ENCODE results near the gene CRMP1.

GRCh38 chr4:5891563-5892322 lies 1.1 kb downstream of the CRMP1 start:
- no peak for TF ChIP-seq CTCF (optimal IDR thresholded peaks at IDR 0.05 in 1 of 3, IDR thresholded peaks at IDR 0.05 in 1 of 3, conservative IDR thresholded peaks at IDR 0.05 in 1 of 3; ENCODE audit: extremely low read depth in 1 of 3, insufficient read depth in 2 of 3, low read length in 3 of 3)
- peak; percentile 55 for TF ChIP-seq EZH2 (IDR thresholded peaks at IDR 0.05; ENCODE audit: low read length)

Measured in keratinocyte (primary cell).